ENCODE measurements around the gene FEZF2.

DNA sequence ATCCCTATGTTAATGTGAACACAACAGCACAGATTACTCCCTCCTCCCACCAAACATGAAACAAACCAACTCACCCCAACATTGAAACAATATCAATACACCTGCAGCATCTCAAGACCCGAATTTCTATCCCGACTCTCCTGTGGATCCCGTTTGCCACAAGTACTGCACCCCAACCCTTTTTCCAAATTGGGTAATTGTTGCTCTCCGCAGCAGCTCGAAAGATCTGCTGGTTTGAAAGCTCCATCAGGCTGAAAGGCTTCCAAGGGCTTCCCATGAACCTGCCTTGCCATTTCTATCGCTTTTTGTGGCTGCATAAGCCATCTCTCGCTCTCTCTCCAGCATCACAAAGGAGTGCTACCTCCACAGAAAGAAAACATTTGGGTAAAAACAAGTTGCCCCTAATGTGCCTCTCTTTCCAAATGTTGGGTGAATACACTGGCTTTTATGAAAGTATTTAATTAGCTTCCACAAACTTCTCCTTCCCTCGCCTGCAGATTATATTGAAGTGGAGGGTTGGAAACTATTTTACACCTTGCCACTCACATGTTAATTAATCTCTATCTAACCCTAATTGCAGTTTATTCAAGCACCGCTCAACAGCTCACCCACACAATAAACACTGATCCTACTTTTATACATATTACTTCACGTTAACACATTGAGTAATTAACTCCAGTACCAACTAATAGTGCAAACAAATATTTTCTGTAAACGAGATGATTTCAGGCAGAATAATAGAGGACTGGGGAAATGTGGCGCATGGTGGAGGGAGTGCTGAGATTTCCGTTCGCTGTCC, 2.5 kb upstream of the FEZF2 start:
- TF ChIP-seq, protein P1, sequence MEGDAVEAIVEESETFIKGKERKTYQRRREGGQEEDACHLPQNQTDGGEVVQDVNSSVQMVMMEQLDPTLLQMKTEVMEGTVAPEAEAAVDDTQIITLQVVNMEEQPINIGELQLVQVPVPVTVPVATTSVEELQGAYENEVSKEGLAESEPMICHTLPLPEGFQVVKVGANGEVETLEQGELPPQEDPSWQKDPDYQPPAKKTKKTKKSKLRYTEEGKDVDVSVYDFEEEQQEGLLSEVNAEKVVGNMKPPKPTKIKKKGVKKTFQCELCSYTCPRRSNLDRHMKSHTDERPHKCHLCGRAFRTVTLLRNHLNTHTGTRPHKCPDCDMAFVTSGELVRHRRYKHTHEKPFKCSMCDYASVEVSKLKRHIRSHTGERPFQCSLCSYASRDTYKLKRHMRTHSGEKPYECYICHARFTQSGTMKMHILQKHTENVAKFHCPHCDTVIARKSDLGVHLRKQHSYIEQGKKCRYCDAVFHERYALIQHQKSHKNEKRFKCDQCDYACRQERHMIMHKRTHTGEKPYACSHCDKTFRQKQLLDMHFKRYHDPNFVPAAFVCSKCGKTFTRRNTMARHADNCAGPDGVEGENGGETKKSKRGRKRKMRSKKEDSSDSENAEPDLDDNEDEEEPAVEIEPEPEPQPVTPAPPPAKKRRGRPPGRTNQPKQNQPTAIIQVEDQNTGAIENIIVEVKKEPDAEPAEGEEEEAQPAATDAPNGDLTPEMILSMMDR (IDR thresholded peaks at IDR 0.05; ENCODE audit: low read length) = no peak
- no peak for TF ChIP-seq EZH2 (IDR thresholded peaks at IDR 0.05; ENCODE audit: borderline replicate concordance, low read length)

Measured in OCI-LY1 (cell line).